SKM-1 (cell line): ENCODE measurements around the gene ENG.
A peak's percentile ranks its signal among the peaks of the same experiment; 100 is the strongest.
"Not testable (repeated sequence)": the region's sequence is repeated elsewhere in the genome, so short reads cannot be mapped to it uniquely, and the experiment has no call there.

Experiments
- DNase-seq: peaks from one replicate; lab custom pipeline; 2025; ENCODE audit not compliant: unreplicated experiment; lab: John Stamatoyannopoulos, UW

ENG gene

GRCh38 chr9:127854184-127854806, at the start of gene ENG:
TSS of gene ENG (minus strand) at chr9:127854658. CDS start at chr9:127854355, 303 bp downstream.
- no peak for DNase-seq

- DNase-seq, result no peak
Measured at GRCh38 chr9:127903557-127904475, 49.4 kb upstream of the ENG start.

- peak; percentile 59 for DNase-seq
Measured at GRCh38 chr9:127899128-127899943, 44.9 kb upstream of the ENG start, which contains the start of gene ST6GALNAC6. TSS of gene ST6GALNAC6 (minus strand) at chr9:127899603. CDS start at chr9:127897981, 1,622 bp downstream.

- DNase-seq, result no peak
Measured at GRCh38 chr9:127898433-127899127, 44.1 kb upstream of the ENG start.

GRCh38 chr9:127897193-127897692, 42.8 kb upstream of the ENG start:
- DNase-seq, result peak; percentile 67

GRCh38 chr9:127896395-127897192, 42.1 kb upstream of the ENG start:
- DNase-seq, result no peak

GRCh38 chr9:127895811-127896210, 41.4 kb upstream of the ENG start:
- no peak for DNase-seq

GRCh38 chr9:127893392-127893791, 38.9 kb upstream of the ENG start:
- no peak for DNase-seq

GRCh38 chr9:127892831-127893230, 38.4 kb upstream of the ENG start:
- no peak for DNase-seq

GRCh38 chr9:127890053-127890452, 35.6 kb upstream of the ENG start:
- no peak for DNase-seq

GRCh38 chr9:127887792-127888191, 33.3 kb upstream of the ENG start:
- no peak for DNase-seq

GRCh38 chr9:127886401-127886972, 32.0 kb upstream of the ENG start:
- DNase-seq, result no peak

- no peak for DNase-seq
Measured at GRCh38 chr9:127885508-127886281, 31.2 kb upstream of the ENG start.

- no peak for DNase-seq
Measured at GRCh38 chr9:127884976-127885490, 30.6 kb upstream of the ENG start.

GRCh38 chr9:127884427-127884911, 30.0 kb upstream of the ENG start:
- no peak for DNase-seq

- no peak for DNase-seq
Measured at GRCh38 chr9:127883959-127884358, 29.5 kb upstream of the ENG start.

- not testable (repeated sequence) for DNase-seq
Measured at GRCh38 chr9:127881715-127882114, 27.3 kb upstream of the ENG start.

GRCh38 chr9:127880143-127880542, 25.7 kb upstream of the ENG start:
- DNase-seq, result no peak
